Gastroesophageal sphincter (tissue), 4 donors: Measurements from ENCODE around the gene ATP7A. TPM values are rescaled to one million over a fixed set of nuclear protein-coding genes. Genes with fewer than 3 reads are reported as not detected.
A peak's percentile ranks its signal among the peaks of the same experiment; 100 is the strongest.

Experiments
- ATAC-seq: fragments of 150-250 bp; one replicate; pipeline ENCODE4 v1.9.1; 2016; ENCODE audit warnings: mild to moderate bottlenecking, moderate library complexity
- H3K27ac ChIP-seq, 4 donors: fragments of 200-600 bp; sonication (generic) in 3 of 4; 1 replicate in 3 of 4; 2 replicates in 1 of 4; pipeline ENCODE4 v1.5.1; 2016 to 2019
- H3K27me3 ChIP-seq: fragments of 200-600 bp; sonication (generic); one replicate; pipeline ENCODE4 v1.5.1; 2019
- H3K36me3 ChIP-seq, 2 donors: fragments of 200-600 bp; sonication (generic); one replicate each; pipeline ENCODE4 v1.5.1; 2019; ENCODE audit warnings: control low read depth in 1 of 2
- H3K4me1 ChIP-seq, 3 donors: fragments of 200-600 bp; sonication (generic); 1 replicate in 2 of 3; 2 replicates in 1 of 3; pipeline ENCODE4 v1.5.1; 2016 to 2019; ENCODE audit warnings: control low read depth in 2 of 3
- H3K4me3 ChIP-seq, 2 donors: fragments of 200-600 bp; sonication (generic); one replicate each; pipeline ENCODE4 v1.5.1; 2019; ENCODE audit warnings: mild to moderate bottlenecking in 1 of 2, moderate library complexity in 1 of 2
- H3K9me3 ChIP-seq, 3 donors: fragments of 200-600 bp; sonication (generic); one replicate each; pipeline ENCODE4 v1.5.1; 2017 to 2019; ENCODE audit warnings: control low read depth in 2 of 3
- CTCF ChIP-seq, 4 experiments: fragments of 200-600 bp in 2 of 4; fragments of 450-650 bp in 2 of 4; sonication (generic) in 1 of 4; IDR thresholded peaks; one replicate each; pipeline ENCODE4 v1.5.1; 2017 to 2019; ENCODE audit warnings: antibody characterized with exemption in 4 of 4, mild to moderate bottlenecking in 2 of 4, moderate library complexity in 2 of 4
- EP300 ChIP-seq: sonication (generic); formaldehyde crosslinking; IDR thresholded peaks from one replicate; pipeline ENCODE4 v1.6.1; 2017; ENCODE audit warnings: antibody characterized with exemption, mild to moderate bottlenecking
- POLR2A ChIP-seq, 2 donors: fragments of 450-650 bp; IDR thresholded peaks; one replicate each; pipeline ENCODE4 v1.6.1; 2017; ENCODE audit warnings: antibody characterized with exemption in 2 of 2, mild to moderate bottlenecking in 2 of 2, moderate library complexity in 1 of 2
- POLR2AphosphoS5 ChIP-seq: sonication (generic); formaldehyde crosslinking; IDR thresholded peaks from one replicate; pipeline ENCODE4 v1.6.1; 2017; ENCODE audit warnings: antibody characterized with exemption
- WGBS, 2 donors: methylation state at CpG; one replicate each; pipeline ENCODE4 v1.1.5; 2018; ENCODE audit warnings: low coverage in 1 of 2; 5-methylcytosine and 5-hydroxymethylcytosine counted together
- total RNA-seq, 4 donors: library from RNA; depleted of rRNA; stranded (reverse); fragments of >200 nt; gene quantifications; one replicate each; pipeline ENCODE4 v1.1.0, GENCODE V29; 2016

The ATP7A gene
- total RNA-seq, 4 donors from 2014 or later: 8.6 to 21.2 (median 12.7) TPM

GRCh38 chrX:77952173-77952572 lies 41.7 kb downstream of the ATP7A start:
- Histone ChIP-seq H3K27ac (no peak overlapping the region), H3K9me3 (no peaks in the 10 kb centered on the region), H3K27me3 (no peaks in the 10 kb centered on the region), H3K4me1 (peaks cover 0 to 35% (median 0%) of the 10 kb centered on the region in 3 donors), H3K36me3 (no peaks in the 10 kb centered on the region), H3K4me3 (no peak overlapping the region)
- no peak for ATAC-seq
- TF ChIP-seq CTCF (IDR thresholded peaks at IDR 0.05) (no peak), POLR2A (IDR thresholded peaks at IDR 0.05) (no peak), POLR2AphosphoS5 (no peak)
- WGBS, 2 donors: 54 to 80% methylated on average over 1 of the region's 1 CpG

GRCh38 chrX:77953302-77953701 lies 42.8 kb downstream of the ATP7A start:
- 27 to 33% methylated on average over 1 of the region's 1 CpG for WGBS, 2 donors
- Histone ChIP-seq H3K4me3 (no peak overlapping the region), H3K27me3 (no peaks in the 10 kb centered on the region), H3K9me3 (no peaks in the 10 kb centered on the region), H3K4me1 (peaks cover 0 to 35% (median 0%) of the 10 kb centered on the region in 3 donors), H3K27ac (peak overlapping the region in 3 of 4 donors; percentile 28 to 60 (median 50)), H3K36me3 (no peaks in the 10 kb centered on the region)
- no peak for ATAC-seq
- TF ChIP-seq POLR2A (IDR thresholded peaks at IDR 0.05) (no peak), POLR2AphosphoS5 (no peak), EP300 (no peak), CTCF (IDR thresholded peaks at IDR 0.05) (no peak)

GRCh38 chrX:77953708-77954107 lies 43.2 kb downstream of the ATP7A start:
- H3K4me1 ChIP-seq: peaks cover 0 to 35% (median 0%) of the 10 kb centered on the region in 3 donors
- H3K9me3 ChIP-seq: no peaks in the 10 kb centered on the region
- TF ChIP-seq POLR2AphosphoS5 (no peak), POLR2A (IDR thresholded peaks at IDR 0.05) (no peak), EP300 (no peak), CTCF (IDR thresholded peaks at IDR 0.05) (no peak)
- no peaks in the 10 kb centered on the region for H3K27me3 ChIP-seq
- no peak overlapping the region for H3K4me3 ChIP-seq
- no peaks in the 10 kb centered on the region for H3K36me3 ChIP-seq
- ATAC-seq: no peak
- WGBS, 2 donors: 17 to 31% methylated on average over 1 of the region's 1 CpG
- peak overlapping the region in 3 of 4 donors; percentile 28 to 60 (median 50) for H3K27ac ChIP-seq

- 25% methylated on average over 1 of the region's 1 CpG; no CpG with 5 or more reads in 1 of the 2 donors for WGBS, 2 donors
- no peak overlapping the region for H3K27ac ChIP-seq
- H3K4me1 ChIP-seq: no peaks in the 10 kb centered on the region
- H3K4me3 ChIP-seq: no peak overlapping the region
- no peaks in the 10 kb centered on the region for H3K9me3 ChIP-seq
- H3K27me3 ChIP-seq: no peaks in the 10 kb centered on the region
- no peak for ATAC-seq
- TF ChIP-seq EP300 (no peak), POLR2AphosphoS5 (no peak), CTCF (IDR thresholded peaks at IDR 0.05) (no peak), POLR2A (IDR thresholded peaks at IDR 0.05) (no peak)
- H3K36me3 ChIP-seq: no peaks in the 10 kb centered on the region
Measured at GRCh38 chrX:77960567-77960966, 50.1 kb downstream of the ATP7A start.

- Histone ChIP-seq H3K9me3 (no peaks in the 10 kb centered on the region), H3K4me1 (no peaks in the 10 kb centered on the region), H3K36me3 (no peaks in the 10 kb centered on the region), H3K27me3 (no peaks in the 10 kb centered on the region), H3K27ac (no peak overlapping the region), H3K4me3 (no peak overlapping the region)
- WGBS, 2 donors: 75 to 100% methylated on average over 2 of the region's 2 CpGs
- TF ChIP-seq POLR2A (IDR thresholded peaks at IDR 0.05) (no peak), POLR2AphosphoS5 (no peak), EP300 (no peak), CTCF (IDR thresholded peaks at IDR 0.05) (no peak)
- no peak for ATAC-seq
Measured at GRCh38 chrX:77961063-77961462, 50.6 kb downstream of the ATP7A start.
